Measurements from ENCODE around the gene OR2S2.

GRCh38 chr9:35967042-35967441 lies 9.1 kb upstream of the OR2S2 start:
- TF ChIP-seq CTCF (IDR thresholded peaks at IDR 0.05) (no peak), POLR2A (IDR thresholded peaks at IDR 0.05) (no peak), POLR2AphosphoS5 (IDR thresholded peaks at IDR 0.05) (no peak)

Measured in upper lobe of left lung (tissue), 4 donors.